WTC11 (cell line): Measurements from ENCODE around the gene MRPL11. TPM values are rescaled to one million over a fixed set of nuclear protein-coding genes. Genes with fewer than 3 reads are reported as not detected.

Source experiments
- ATAC-seq: fragments of 200-7000 bp; cut with Tn5 transposase; 2 replicates; pipeline ENCODE4 v1.10.0; 2021; ENCODE audit warnings: mild to moderate bottlenecking, moderate library complexity
- Bru-seq: library from RNA; stranded (reverse); fragments of 400-500 nt; gene quantifications from one replicate; lab custom pipeline; 2021; lab: Mats Ljungman, UMichigan
- CTCF ChIA-PET: fragments of 300-600 bp; sonication (Branson Sonifier 250); formaldehyde crosslinking; loops from one replicate; lab custom pipeline; 2021; ENCODE audit warnings: antibody characterized with exemption; lab: Charles Lee
- POLR2A ChIA-PET: fragments of 350-600 bp; sonication (Branson Sonifier 250); formaldehyde crosslinking; loops from one replicate; lab custom pipeline; 2021; ENCODE audit warnings: antibody characterized with exemption; lab: Charles Lee
- DNase-seq: peaks from one replicate; pipeline ENCODE4 v3.0.0; 2021; ENCODE audit warnings: low spot score
- H3K27ac Mint-ChIP-seq: 2 replicates; pipeline ENCODE4 v1.8.0; 2021; ENCODE audit warnings: mixed read lengths
- H3K27me3 Mint-ChIP-seq: 2 replicates; pipeline ENCODE4 v1.8.0; 2021; ENCODE audit warnings: low read depth, mild to moderate bottlenecking, moderate library complexity, mixed read lengths
- H3K36me3 Mint-ChIP-seq: 2 replicates; pipeline ENCODE4 v1.8.0; 2021; ENCODE audit warnings: mixed read lengths
- H3K4me1 Mint-ChIP-seq: 2 replicates; pipeline ENCODE4 v1.8.0; 2022; ENCODE audit warnings: mixed read lengths
- H3K4me3 Mint-ChIP-seq: 2 replicates; pipeline ENCODE4 v1.8.0; 2021; ENCODE audit warnings: mild to moderate bottlenecking, moderate library complexity, mixed read lengths
- H3K9me3 Mint-ChIP-seq: 2 replicates; pipeline ENCODE4 v1.8.0; 2021; ENCODE audit warnings: mixed read lengths
- CBFB ChIP-seq: sonication (generic); formaldehyde crosslinking; IDR thresholded peaks from 2 replicates; pipeline ENCODE4 v1.8.1; 2022; ENCODE audit warnings: mild to moderate bottlenecking, low read depth, missing genetic modification reagents
- CDX4 ChIP-seq: fragments of 250-450 bp; sonication (Bioruptor Pico); IDR thresholded peaks from 2 replicates; pipeline ENCODE4 v1.9.0; 2021; ENCODE audit warnings: moderate library complexity, mild to moderate bottlenecking, inconsistent platforms, borderline replicate concordance
- E2F5 ChIP-seq: sonication (generic); formaldehyde crosslinking; IDR thresholded peaks from 2 replicates; pipeline ENCODE4 v1.8.1; 2022; ENCODE audit warnings: mild to moderate bottlenecking, moderate library complexity, missing genetic modification reagents
- ELF4 ChIP-seq: sonication (generic); formaldehyde crosslinking; IDR thresholded peaks from 2 replicates; pipeline ENCODE4 v1.8.1; 2022; ENCODE audit warnings: low read depth, mild to moderate bottlenecking, moderate library complexity, missing genetic modification reagents
- FOXP1 ChIP-seq: sonication (generic); formaldehyde crosslinking; IDR thresholded peaks from 2 replicates; pipeline ENCODE4 v1.8.0; 2022; ENCODE audit warnings: missing genetic modification reagents, mild to moderate bottlenecking, moderate library complexity, borderline replicate concordance
- GABPB1 ChIP-seq: sonication (generic); formaldehyde crosslinking; IDR thresholded peaks from 2 replicates; pipeline ENCODE4 v1.8.1; 2023; ENCODE audit warnings: mild to moderate bottlenecking, missing genetic modification reagents
- IRF1 ChIP-seq: sonication (generic); formaldehyde crosslinking; IDR thresholded peaks from 2 replicates; pipeline ENCODE4 v1.8.0; 2023; ENCODE audit warnings: missing genetic modification reagents
- KAT7 ChIP-seq: sonication (generic); formaldehyde crosslinking; IDR thresholded peaks from 2 replicates; pipeline ENCODE4 v1.8.1; 2023; ENCODE audit warnings: missing genetic modification reagents, mild to moderate bottlenecking, borderline replicate concordance
- MYBL2 ChIP-seq: sonication (generic); formaldehyde crosslinking; IDR thresholded peaks from 2 replicates; pipeline ENCODE4 v1.8.1; 2023; ENCODE audit warnings: mild to moderate bottlenecking, moderate library complexity, missing genetic modification reagents
- NFATC4 ChIP-seq: fragments of 250-450 bp; sonication (Bioruptor Pico); IDR thresholded peaks from 2 replicates; pipeline ENCODE4 v1.9.0; 2021; ENCODE audit warnings: mild to moderate bottlenecking
- SOX15 ChIP-seq: fragments of 250-450 bp; sonication (Bioruptor Pico); IDR thresholded peaks from 2 replicates; pipeline ENCODE4 v1.9.0; 2021; ENCODE audit warnings: mild to moderate bottlenecking
- SP1 ChIP-seq: sonication (generic); formaldehyde crosslinking; conservative IDR thresholded peaks from 2 replicates; pipeline ENCODE4 v1.8.1; 2022; ENCODE audit warnings: missing genetic modification reagents
- TEAD1 ChIP-seq: sonication (generic); formaldehyde crosslinking; IDR thresholded peaks from 2 replicates; pipeline ENCODE4 v1.8.0; 2022; ENCODE audit warnings: mild to moderate bottlenecking, missing genetic modification reagents
- TEAD4 ChIP-seq: sonication (generic); formaldehyde crosslinking; IDR thresholded peaks from 2 replicates; pipeline ENCODE4 v1.8.0; 2022; ENCODE audit warnings: mild to moderate bottlenecking, missing genetic modification reagents
- TP53 ChIP-seq: sonication (generic); formaldehyde crosslinking; IDR thresholded peaks from 2 replicates; pipeline ENCODE4 v1.8.1; 2023; ENCODE audit warnings: mild to moderate bottlenecking, missing genetic modification reagents
- USF2 ChIP-seq: sonication (generic); formaldehyde crosslinking; IDR thresholded peaks from 2 replicates; pipeline ENCODE4 v1.8.1; 2023; ENCODE audit warnings: mild to moderate bottlenecking, missing genetic modification reagents, moderate library complexity
- ZNF121 ChIP-seq: sonication (generic); formaldehyde crosslinking; IDR thresholded peaks from 2 replicates; pipeline ENCODE4 v1.8.0; 2023; ENCODE audit warnings: missing genetic modification reagents
- ZNF416 ChIP-seq: fragments of 250-450 bp; sonication (Bioruptor Pico); IDR thresholded peaks from 2 replicates; pipeline ENCODE4 v1.9.0; 2021; ENCODE audit warnings: mild to moderate bottlenecking, inconsistent platforms
- ZNF425 ChIP-seq: fragments of 250-450 bp; sonication (Bioruptor Pico); conservative IDR thresholded peaks from 2 replicates; pipeline ENCODE4 v1.9.0; 2021; ENCODE audit warnings: mild to moderate bottlenecking
- long read RNA-seq, 3 experiments: library from RNA in 1 of 3; library from capped mRNA in 1 of 3; library from polyadenylated mRNA in 1 of 3; unstranded in 2 of 3; stranded (forward) in 1 of 3; transcript quantifications; one replicate each; pipeline ENCODE4 v2.0.0, GENCODE V29; 2021
- total RNA-seq: library from RNA; stranded (reverse); gene quantifications from 3 replicates; pipeline ENCODE4 v1.2.3, GENCODE V29; 2021
- TF ChIP-seq, protein P1 (sequence below): sonication (generic); formaldehyde crosslinking; IDR thresholded peaks from 2 replicates; pipeline ENCODE4 v1.8.0; 2022; ENCODE audit warnings: mild to moderate bottlenecking, missing genetic modification reagents
- TF ChIP-seq, protein P2 (sequence below): sonication (generic); formaldehyde crosslinking; IDR thresholded peaks from 2 replicates; pipeline ENCODE4 v1.8.0; 2023; ENCODE audit warnings: mild to moderate bottlenecking, missing genetic modification reagents

The MRPL11 gene
- total RNA-seq (131 to 137 TPM (median 135 TPM) in 3 replicates), Bru-seq, nascent RNA (percentile 85 among the genes with signal in this experiment)
- long read RNA-seq, experiment 1, transcript MRPL11-203 (5 exons, 1,527 nt): minor isoform, 17 of 215 reads
- long read RNA-seq, experiment 1, transcript MRPL11-201 (5 exons, 1,605 nt): major isoform, 170 of 215 reads
- long read RNA-seq, experiment 1, partial matches to known transcripts: 2 of 215 reads
- long read RNA-seq, experiment 1, other reads (novel, unspliced or antisense): 20 of 215 reads
- long read RNA-seq, experiment 2, transcript MRPL11-203 (5 exons, 1,527 nt): minor isoform, 25 of 202 reads
- long read RNA-seq, experiment 2, transcript MRPL11-201 (5 exons, 1,605 nt): major isoform, 144 of 202 reads
- long read RNA-seq, experiment 2, partial matches to known transcripts: 16 of 202 reads
- long read RNA-seq, experiment 2, other reads (novel, unspliced or antisense): 15 of 202 reads
- long read RNA-seq, experiment 3, transcript MRPL11-201 (5 exons, 1,605 nt): major isoform, 86 of 121 reads
- long read RNA-seq, experiment 3, transcript MRPL11-202 (6 exons, 922 nt): minor isoform, 6 of 121 reads
- long read RNA-seq, experiment 3, partial matches to known transcripts: 2 of 121 reads
- long read RNA-seq, experiment 3, other reads (novel, unspliced or antisense): 21 of 121 reads

- H3K4me3 Mint-ChIP-seq: peak within 1 kb of the TSS; percentile 95
- peak; percentile 98 for ATAC-seq
- H3K36me3 Mint-ChIP-seq: peaks cover 38% of the 10 kb centered on the region
- H3K9me3 Mint-ChIP-seq: peaks cover 24% of the 10 kb centered on the region
- peaks cover 7% of the 10 kb centered on the region for H3K27me3 Mint-ChIP-seq
- CTCF ChIA-PET: interaction anchor here (0.6 to 3.2 kb wide), 51 partner anchors 8 to 952 kb away, joined by 3 to 52 read pairs (median 5); partner anchors contain the start of genes ACTN3, B4GAT1, BBS1 and CCDC85B
- H3K27ac Mint-ChIP-seq: peak within 1 kb of the TSS; percentile 99
- POLR2A ChIA-PET: interaction anchor here (0.5 to 1.7 kb wide), 13 partner anchors 8 to 764 kb away, joined by 3 to 14 read pairs (median 4); partner anchors contain the start of genes ACTN3, DPP3, NPAS4 and PELI3
- H3K4me1 Mint-ChIP-seq: peaks cover 10% of the 10 kb centered on the region
- peak; percentile 95 for DNase-seq
- TF ChIP-seq ELF4 (no peak), FOXP1 (CRISPR knock-in tag) (no peak), USF2 (no peak), IRF1 (CRISPR knock-in tag) (no peak), KAT7 (no peak; the same call in 1 of the 2 replicates), TEAD1 (no peak), GABPB1 (peak; percentile 28; the same call in 1 of the 2 replicates), TP53 (CRISPR knock-in tag) (no peak), E2F5 (peak; percentile 52; the same call in 1 of the 2 replicates), ZNF416 (CRISPR knock-in tag) (no peak), ZNF425 (no peak), NFATC4 (no peak), SOX15 (CRISPR knock-in tag) (no peak), SP1 (no peak; the same call in none of the 2 replicates), ZNF121 (CRISPR knock-in tag) (peak; percentile 100), TEAD4 (0 out of 2 replicates have a peak, but pooled peaks have one; percentile 24), CBFB (no peak), MYBL2 (CRISPR knock-in tag) (no peak), CDX4 (CRISPR knock-in tag) (no peak)
- TF ChIP-seq, protein P1, sequence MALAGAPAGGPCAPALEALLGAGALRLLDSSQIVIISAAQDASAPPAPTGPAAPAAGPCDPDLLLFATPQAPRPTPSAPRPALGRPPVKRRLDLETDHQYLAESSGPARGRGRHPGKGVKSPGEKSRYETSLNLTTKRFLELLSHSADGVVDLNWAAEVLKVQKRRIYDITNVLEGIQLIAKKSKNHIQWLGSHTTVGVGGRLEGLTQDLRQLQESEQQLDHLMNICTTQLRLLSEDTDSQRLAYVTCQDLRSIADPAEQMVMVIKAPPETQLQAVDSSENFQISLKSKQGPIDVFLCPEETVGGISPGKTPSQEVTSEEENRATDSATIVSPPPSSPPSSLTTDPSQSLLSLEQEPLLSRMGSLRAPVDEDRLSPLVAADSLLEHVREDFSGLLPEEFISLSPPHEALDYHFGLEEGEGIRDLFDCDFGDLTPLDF (CRISPR knock-in tag): no peak
- TF ChIP-seq, protein P2, sequence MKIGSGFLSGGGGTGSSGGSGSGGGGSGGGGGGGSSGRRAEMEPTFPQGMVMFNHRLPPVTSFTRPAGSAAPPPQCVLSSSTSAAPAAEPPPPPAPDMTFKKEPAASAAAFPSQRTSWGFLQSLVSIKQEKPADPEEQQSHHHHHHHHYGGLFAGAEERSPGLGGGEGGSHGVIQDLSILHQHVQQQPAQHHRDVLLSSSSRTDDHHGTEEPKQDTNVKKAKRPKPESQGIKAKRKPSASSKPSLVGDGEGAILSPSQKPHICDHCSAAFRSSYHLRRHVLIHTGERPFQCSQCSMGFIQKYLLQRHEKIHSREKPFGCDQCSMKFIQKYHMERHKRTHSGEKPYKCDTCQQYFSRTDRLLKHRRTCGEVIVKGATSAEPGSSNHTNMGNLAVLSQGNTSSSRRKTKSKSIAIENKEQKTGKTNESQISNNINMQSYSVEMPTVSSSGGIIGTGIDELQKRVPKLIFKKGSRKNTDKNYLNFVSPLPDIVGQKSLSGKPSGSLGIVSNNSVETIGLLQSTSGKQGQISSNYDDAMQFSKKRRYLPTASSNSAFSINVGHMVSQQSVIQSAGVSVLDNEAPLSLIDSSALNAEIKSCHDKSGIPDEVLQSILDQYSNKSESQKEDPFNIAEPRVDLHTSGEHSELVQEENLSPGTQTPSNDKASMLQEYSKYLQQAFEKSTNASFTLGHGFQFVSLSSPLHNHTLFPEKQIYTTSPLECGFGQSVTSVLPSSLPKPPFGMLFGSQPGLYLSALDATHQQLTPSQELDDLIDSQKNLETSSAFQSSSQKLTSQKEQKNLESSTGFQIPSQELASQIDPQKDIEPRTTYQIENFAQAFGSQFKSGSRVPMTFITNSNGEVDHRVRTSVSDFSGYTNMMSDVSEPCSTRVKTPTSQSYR (CRISPR knock-in tag): 0 out of 2 replicates have a peak, but pooled peaks have one; percentile 5
Measured at GRCh38 chr11:66438504-66439466, at the start of gene MRPL11. Gene MRPL11 (minus strand): TSS chr11:66438848. CDS start chr11:66438754, 94 bp downstream.
